B cell (primary cell): ENCODE data around the gene ARHGEF10L.

Experiments used
- CTCF ChIP-seq: fragments of 200-600 bp; IDR thresholded peaks from one replicate; pipeline ENCODE4 v1.8.0; 2022; ENCODE audit warnings: antibody characterized with exemption, mild to moderate bottlenecking
- EZH2 ChIP-seq: IDR thresholded peaks from 2 replicates; pipeline ENCODE4 v1.6.1; 2012; ENCODE audit warnings: borderline replicate concordance, low read depth, mild to moderate bottlenecking, moderate library complexity, low read length; ENCODE audit not compliant: insufficient read depth, poor library complexity, severe bottlenecking

DNA sequence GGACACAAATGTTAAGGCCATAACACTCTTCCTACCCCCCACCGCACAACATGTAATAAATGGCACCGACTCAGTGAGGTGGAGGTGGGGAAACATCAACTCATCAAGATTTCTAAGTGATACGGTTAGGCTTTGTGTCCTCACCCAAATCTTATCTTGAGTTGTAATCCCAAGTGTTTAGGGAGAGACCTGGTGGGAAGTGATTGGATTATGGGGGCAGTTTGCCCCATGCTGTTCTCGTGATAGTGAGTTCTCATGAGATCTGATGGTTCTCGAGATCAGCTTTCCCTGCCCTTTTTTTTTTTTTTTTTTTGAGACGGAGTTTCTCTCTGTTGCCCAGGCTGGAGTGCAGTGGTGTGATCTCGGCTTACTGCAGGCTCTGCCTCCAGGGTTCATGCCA lies 164.7 kb downstream of the ARHGEF10L start:
- TF ChIP-seq CTCF (no peak), EZH2 (no peak)
